SK-N-SH (cell line): Measurements from ENCODE around the gene TMEM269. TPM values are rescaled to one million over a fixed set of nuclear protein-coding genes. Genes with fewer than 3 reads are reported as not detected.

Experiments used
- CTCF ChIA-PET: fragments of 300-600, 350-600 bp; formaldehyde crosslinking; extraction: SDS; loops from one replicate; lab custom pipeline; 2021; lab: Yijun Ruan, JAX
- POLR2A ChIA-PET: fragments of 350-600 bp; sonication (Branson Sonifier 250); formaldehyde crosslinking; extraction: SDS; loops from one replicate; lab custom pipeline; 2020; ENCODE audit warnings: antibody characterized with exemption, inconsistent platforms; lab: Yijun Ruan, JAX
- DNase-seq: peaks from one replicate; pipeline ENCODE4 v3.0.0; 2012
- H2AFZ ChIP-seq: fragments of 200-600 bp; sonication (generic); 2 replicates; pipeline ENCODE4 v1.8.1; 2016; ENCODE audit warnings: antibody characterized with exemption, mild to moderate bottlenecking, low read depth
- H3F3A ChIP-seq: fragments of 200-600 bp; sonication (generic); replicated peaks from 2 replicates; pipeline ENCODE3; 2016; ENCODE audit warnings: antibody characterized with exemption, mild to moderate bottlenecking; ENCODE audit not compliant: insufficient read depth
- H3K27ac ChIP-seq, 2 experiments: fragments of 200-500 bp in 1 of 2; fragments of 200-600 bp in 1 of 2; sonication (Bioruptor generic) in 1 of 2; sonication (generic), shearing (Covaris generic) in 1 of 2; 2 replicates each; pipeline versions ENCODE4 v1.5.1 to v1.6.1; 2014 to 2016; ENCODE audit warnings: low read depth in 2 of 2, inconsistent platforms in 1 of 2, low read length in 1 of 2, mild to moderate bottlenecking in 1 of 2, mixed read lengths in 1 of 2
- H3K27me3 ChIP-seq: fragments of 200-600 bp; sonication (generic), shearing (Covaris generic); 2 replicates; pipeline ENCODE4 v1.6.1; 2016; ENCODE audit warnings: mixed run types; ENCODE audit not compliant: insufficient read depth
- H3K36me3 ChIP-seq, 2 experiments: fragments of 200-500 bp in 1 of 2; fragments of 200-600 bp in 1 of 2; sonication (Bioruptor generic) in 1 of 2; sonication (generic) in 1 of 2; replicated peaks in 1 of 2; 2 replicates each; pipeline versions ENCODE3 to v1.5.1; 2014 to 2016; ENCODE audit warnings: low read length in 1 of 2, mild to moderate bottlenecking in 1 of 2; ENCODE audit not compliant: insufficient read depth in 2 of 2, control insufficient read depth in 1 of 2
- H3K4me1 ChIP-seq, 2 experiments: fragments of 200-500 bp in 1 of 2; fragments of 200-600 bp in 1 of 2; sonication (Bioruptor generic) in 1 of 2; sonication (generic), shearing (Covaris generic) in 1 of 2; 2 replicates each; pipeline versions ENCODE4 v1.5.1 to v1.6.1; 2014 to 2016; ENCODE audit warnings: low read depth in 1 of 2, low read length in 1 of 2, mixed run types in 1 of 2; ENCODE audit not compliant: insufficient read depth in 2 of 2, control insufficient read depth in 1 of 2
- H3K4me2 ChIP-seq: fragments of 200-600 bp; sonication (generic), shearing (Covaris generic); 2 replicates; pipeline ENCODE4 v1.6.1; 2017; ENCODE audit warnings: mixed run types
- H3K4me3 ChIP-seq, 2 experiments: fragments of 200-500 bp in 1 of 2; fragments of 200-600 bp in 1 of 2; sonication (Bioruptor generic) in 1 of 2; sonication (generic), shearing (Covaris generic) in 1 of 2; 2 replicates each; pipeline versions ENCODE4 v1.5.1 to v1.8.1; 2014 to 2016; ENCODE audit warnings: low read depth in 2 of 2, inconsistent platforms in 1 of 2, low read length in 1 of 2, mild to moderate bottlenecking in 1 of 2, mixed read lengths in 1 of 2, moderate library complexity in 1 of 2
- H3K79me2 ChIP-seq: fragments of 200-600 bp; sonication (generic); 2 replicates; pipeline ENCODE4 v1.8.1; 2017; ENCODE audit warnings: mild to moderate bottlenecking; ENCODE audit not compliant: insufficient read depth
- H3K9ac ChIP-seq: fragments of 200-600 bp; sonication (generic); 2 replicates; pipeline ENCODE4 v1.6.1; 2017; ENCODE audit warnings: mixed run types
- H3K9me2 ChIP-seq: fragments of 200-600 bp; sonication (generic); 2 replicates; pipeline ENCODE4 v1.6.1; 2017; ENCODE audit warnings: mixed run types
- H3K9me3 ChIP-seq: fragments of 200-600 bp; sonication (generic); 2 replicates; pipeline ENCODE4 v1.6.1; 2017; ENCODE audit warnings: mixed run types, mild to moderate bottlenecking, moderate library complexity
- H4K20me1 ChIP-seq: fragments of 200-600 bp; sonication (generic); 2 replicates; pipeline ENCODE4 v1.6.1; 2017; ENCODE audit warnings: mild to moderate bottlenecking, mixed run types; ENCODE audit not compliant: insufficient read depth
- EP300 ChIP-seq, 2 experiments: IDR thresholded peaks; 2 replicates each; pipeline versions ENCODE4 v1.4.0 to v1.6.1; 2012; ENCODE audit warnings: borderline replicate concordance in 1 of 2, low read depth in 1 of 2, low read length in 1 of 2
- GABPA ChIP-seq: IDR thresholded peaks from 2 replicates; pipeline ENCODE4 v1.4.0; 2012; ENCODE audit warnings: low read depth, mild to moderate bottlenecking
- JUND ChIP-seq: IDR thresholded peaks from 2 replicates; pipeline ENCODE4 v1.4.0; 2012
- MXI1 ChIP-seq: IDR thresholded peaks from 2 replicates; pipeline ENCODE4 v1.6.1; 2012; ENCODE audit warnings: mild to moderate bottlenecking, low read depth, low read length, improper control_type of control experiment
- NFIC ChIP-seq: IDR thresholded peaks from 2 replicates; pipeline ENCODE4 v1.4.0; 2012; ENCODE audit warnings: borderline replicate concordance
- RAD21 ChIP-seq: IDR thresholded peaks from 2 replicates; pipeline ENCODE4 v1.6.1; 2012; ENCODE audit warnings: mild to moderate bottlenecking, low read length
- RXRA ChIP-seq: IDR thresholded peaks from 2 replicates; pipeline ENCODE4 v1.4.0; 2012; ENCODE audit warnings: low read depth, mild to moderate bottlenecking, borderline replicate concordance
- TCF12 ChIP-seq: IDR thresholded peaks from 2 replicates; pipeline ENCODE4 v1.4.0; 2012
- USF1 ChIP-seq: IDR thresholded peaks from 2 replicates; pipeline ENCODE4 v1.4.0; 2012; ENCODE audit warnings: low read depth, borderline replicate concordance
- WGBS: methylation state at CpG from one replicate; pipeline ENCODE4 v1.1.6; 2017; ENCODE audit warnings: low lambda C conversion rate; 5-methylcytosine and 5-hydroxymethylcytosine counted together
- polyA plus RNA-seq, 3 experiments: library from polyadenylated mRNA; depleted of rRNA; stranded (reverse); fragments of >200 nt; gene quantifications; 2 replicates each; pipeline ENCODE4 v1.2.3, GENCODE V29; 2012

TMEM269 gene
- polyA plus RNA-seq, 1 of the 3 experiments (the other 2 are of a cell fraction) = 0.05 TPM

- DNase-seq = peak; percentile 41
- H3F3A ChIP-seq = no peaks in the 10 kb centered on the region
- no peak overlapping the region for H2AFZ ChIP-seq
- no peak for TF ChIP-seq JUND
- no peak for TF ChIP-seq NFIC
- no peak for TF ChIP-seq RAD21
- TF ChIP-seq USF1 = no peak
- TF ChIP-seq TCF12 = no peak
- TF ChIP-seq RXRA = no peak
- no peak for TF ChIP-seq EP300 (IDR thresholded peaks at IDR 0.05; ENCODE audit: borderline replicate concordance in 1 of 2, low read depth in 1 of 2, low read length in 1 of 2)
- no peak overlapping the region for H3K4me2 ChIP-seq
- ChIA-PET POLR2A (interaction anchor here (1.4 kb wide), 1 partner anchor 61 kb away, joined by 7 read pairs; the partner anchor contains the start of gene YBX1), CTCF (interaction anchor here (0.5 to 2.6 kb wide), 6 partner anchors 14 to 433 kb away, joined by 3 to 15 read pairs (median 4); no protein-coding TSS in a partner anchor)
- no peaks in the 10 kb centered on the region for H3K9me2 ChIP-seq
- no peaks in the 10 kb centered on the region for H4K20me1 ChIP-seq
- H3K9me3 ChIP-seq = no peaks in the 10 kb centered on the region
- peaks cover 8 to 16% of the 10 kb centered on the region in 2 experiments for H3K36me3 ChIP-seq
- 82% methylated on average over 9 of the region's 9 CpGs for WGBS
- peaks cover 0 to 20% of the 10 kb centered on the region in 2 experiments; a peak in 1 of 4 replicates for H3K4me1 ChIP-seq
- H3K27me3 ChIP-seq = no peaks in the 10 kb centered on the region
- no peaks in the 10 kb centered on the region for H3K79me2 ChIP-seq
- H3K4me3 ChIP-seq = no peak overlapping the region
- no peak overlapping the region for H3K9ac ChIP-seq
- peak overlapping the region in 1 of 2 experiments; percentile 39; a peak in 2 of 4 replicates for H3K27ac ChIP-seq
Measured at GRCh38 chr1:42742617-42743316, 42.0 kb upstream of the TMEM269 start.

GRCh38 chr1:42743317-42744147 is 41.3 kb upstream of the TMEM269 start:
- TF ChIP-seq GABPA = no peak
- 0 out of 2 replicates have a peak, but pooled peaks have one; percentile 46 for TF ChIP-seq MXI1
- peaks cover 8 to 21% of the 10 kb centered on the region in 2 experiments for H3K36me3 ChIP-seq
- no peaks in the 10 kb centered on the region for H3K27me3 ChIP-seq
- H4K20me1 ChIP-seq = no peaks in the 10 kb centered on the region
- no peak overlapping the region for H3K4me3 ChIP-seq
- no peak overlapping the region; a peak in 1 of 4 replicates for H3K27ac ChIP-seq
- H2AFZ ChIP-seq = no peak overlapping the region
- H3K4me1 ChIP-seq = peaks cover 0 to 20% of the 10 kb centered on the region in 2 experiments; a peak in 1 of 4 replicates
- DNase-seq = peak; percentile 78
- ChIA-PET POLR2A (interaction anchor here (1.4 kb wide), 1 partner anchor 62 kb away, joined by 7 read pairs; the partner anchor contains the start of gene YBX1), CTCF (interaction anchor here (0.8 to 2.6 kb wide), 3 partner anchors 13 to 330 kb away, joined by 4 to 15 read pairs (median 5); no protein-coding TSS in a partner anchor)
- no peak overlapping the region for H3K9ac ChIP-seq
- H3K79me2 ChIP-seq = no peaks in the 10 kb centered on the region
- H3K4me2 ChIP-seq = no peak overlapping the region
- no peaks in the 10 kb centered on the region for H3K9me3 ChIP-seq
- no peaks in the 10 kb centered on the region for H3F3A ChIP-seq
- 68% methylated on average over 21 of the region's 21 CpGs for WGBS
- no peaks in the 10 kb centered on the region for H3K9me2 ChIP-seq
